Adipose tissue (tissue), 3 donors: ENCODE results near the gene APOBEC4. TPM values are rescaled to one million over a fixed set of nuclear protein-coding genes. Genes with fewer than 3 reads are reported as not detected.
"Not testable (repeated sequence)": the region's sequence is repeated elsewhere in the genome, so short reads cannot be mapped to it uniquely, and the experiment has no call there.

Experiments used
- H3K27ac ChIP-seq: one replicate; pipeline ENCODE4 v1.5.1; 2013; ENCODE audit warnings: low read depth, low read length
- WGBS, 3 donors: extraction: QIAGEN DNeasy Blood & Tissue Kit; methylation state at CpG; one replicate each; pipeline ENCODE4 v1.1.7; 2013; 5-methylcytosine and 5-hydroxymethylcytosine counted together
- polyA plus RNA-seq, 3 donors: library from polyadenylated mRNA; stranded (reverse); fragments of 200-250 nt; gene quantifications; one replicate each; pipeline ENCODE4 v1.2.3, GENCODE V29; 2013
- donor health status: healthy with polysubstance abuse.
- donor health status: Bipolar disorder and iron deficiency.
- donor health status: healthy.

APOBEC4 gene, protein sequence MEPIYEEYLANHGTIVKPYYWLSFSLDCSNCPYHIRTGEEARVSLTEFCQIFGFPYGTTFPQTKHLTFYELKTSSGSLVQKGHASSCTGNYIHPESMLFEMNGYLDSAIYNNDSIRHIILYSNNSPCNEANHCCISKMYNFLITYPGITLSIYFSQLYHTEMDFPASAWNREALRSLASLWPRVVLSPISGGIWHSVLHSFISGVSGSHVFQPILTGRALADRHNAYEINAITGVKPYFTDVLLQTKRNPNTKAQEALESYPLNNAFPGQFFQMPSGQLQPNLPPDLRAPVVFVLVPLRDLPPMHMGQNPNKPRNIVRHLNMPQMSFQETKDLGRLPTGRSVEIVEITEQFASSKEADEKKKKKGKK
- under 1 TPM in 1 of 3 donors, not detected in 2; 0.02 TPM for polyA plus RNA-seq

DNA sequence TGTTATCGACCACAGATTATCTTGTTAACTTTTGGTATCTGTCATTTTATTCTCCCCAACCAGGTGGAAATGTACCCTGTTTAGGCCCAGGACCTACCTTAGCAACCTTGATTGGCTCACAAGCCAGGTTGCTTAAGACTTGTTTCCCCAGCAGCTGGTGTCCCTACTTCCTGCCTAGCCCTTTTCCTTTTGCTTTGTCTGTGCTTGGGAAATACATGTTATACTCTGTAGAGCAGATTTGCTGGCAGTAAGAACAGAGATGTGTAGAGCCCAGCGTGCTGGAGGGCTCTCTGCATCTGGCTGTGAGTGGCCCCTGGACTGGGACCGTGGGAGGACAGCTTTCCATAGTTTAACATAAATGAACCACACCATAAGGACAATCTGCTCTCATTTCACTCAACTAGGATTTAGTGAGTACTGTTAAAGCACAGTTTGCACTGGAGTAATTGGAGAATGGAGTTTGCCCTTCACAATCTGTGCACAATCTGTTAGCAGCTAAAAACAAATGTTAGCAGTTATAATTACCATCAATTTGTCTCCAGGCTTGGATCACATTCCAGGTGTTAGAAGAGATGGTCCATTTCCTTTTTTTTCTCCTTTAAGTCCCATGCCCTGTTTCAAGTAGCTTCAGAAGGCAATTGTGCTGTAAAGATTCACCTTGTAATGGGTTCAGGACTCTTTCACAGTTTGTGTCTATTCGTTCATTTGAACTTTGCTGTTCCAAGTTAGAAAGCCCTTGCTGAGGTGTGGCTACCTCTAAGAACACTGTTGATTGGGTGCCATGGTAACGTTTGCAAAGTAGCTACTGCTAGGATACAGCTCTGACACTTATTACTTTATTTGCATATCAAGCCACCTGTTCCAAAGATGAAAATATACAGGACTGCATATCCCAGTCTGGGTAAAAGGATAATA, at the start of gene APOBEC4:
Gene APOBEC4 (minus strand): TSS at position 770 of the 915 bp plus-strand sequence. CDS start 4,535 bp downstream, outside the sequence.
- 49 to 70% (median 58%) methylated on average over 5 of the region's 5 CpGs for WGBS, 3 donors
- no peak within 1 kb of the TSS for H3K27ac ChIP-seq

DNA sequence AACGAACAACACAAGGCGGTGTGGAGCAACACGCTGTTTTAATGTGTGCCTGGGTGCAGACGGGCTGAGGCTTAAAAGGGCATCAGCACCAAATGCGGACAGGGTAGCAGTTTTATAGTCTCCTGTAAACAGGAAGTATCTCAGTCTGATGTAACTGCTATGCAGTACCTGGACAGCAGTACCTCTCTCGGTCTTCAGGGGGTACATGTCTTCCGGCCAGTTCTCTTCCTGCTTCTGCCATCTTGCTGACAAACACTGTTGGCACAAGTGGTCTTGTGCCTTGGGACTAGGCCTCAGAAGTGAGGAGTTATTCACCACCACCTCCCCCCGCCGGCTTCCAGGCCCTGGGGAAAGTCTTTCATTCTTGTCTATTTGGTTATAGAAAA, 49.7 kb upstream of the APOBEC4 start:
- 97 to 99% (median 99%) methylated on average over 9 of the region's 9 CpGs for WGBS, 3 donors
- no peak overlapping the region for H3K27ac ChIP-seq

DNA sequence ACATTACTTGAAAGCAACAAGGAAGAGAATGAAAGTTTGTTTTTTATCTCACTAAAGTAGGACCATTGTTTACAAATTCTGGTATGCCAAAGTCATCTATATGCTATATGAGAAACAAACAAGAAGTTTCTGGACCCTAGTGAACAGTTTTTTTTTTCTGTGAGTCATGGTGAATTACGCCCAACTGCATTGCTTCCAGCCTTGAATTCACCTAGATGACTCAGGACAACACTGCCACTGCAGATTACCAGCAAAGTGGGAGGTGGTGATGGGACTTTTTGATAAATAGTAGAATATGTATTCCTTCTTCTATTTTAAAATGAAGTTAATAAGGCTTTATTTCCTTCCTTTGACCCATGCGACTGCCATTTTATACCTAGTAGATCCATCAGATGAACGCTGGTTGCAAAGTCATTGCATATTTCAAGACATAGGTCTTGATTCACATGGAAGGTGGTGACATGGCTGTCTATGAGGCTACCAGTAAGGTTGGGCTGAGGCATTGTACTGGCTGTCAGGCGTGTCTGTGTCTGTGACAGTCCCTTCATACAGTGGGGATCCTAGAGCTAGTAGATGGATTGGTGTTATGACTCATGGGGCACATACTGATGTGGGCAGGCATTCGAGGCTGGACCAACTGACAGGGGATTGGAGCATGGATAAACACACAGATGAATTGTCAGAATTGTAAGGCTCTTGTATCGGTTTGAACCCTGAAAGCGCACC, 49.1 kb upstream of the APOBEC4 start:
- H3K27ac ChIP-seq, result no peak overlapping the region
- 88 to 93% (median 92%) methylated on average over 7 of the region's 7 CpGs for WGBS, 3 donors

DNA sequence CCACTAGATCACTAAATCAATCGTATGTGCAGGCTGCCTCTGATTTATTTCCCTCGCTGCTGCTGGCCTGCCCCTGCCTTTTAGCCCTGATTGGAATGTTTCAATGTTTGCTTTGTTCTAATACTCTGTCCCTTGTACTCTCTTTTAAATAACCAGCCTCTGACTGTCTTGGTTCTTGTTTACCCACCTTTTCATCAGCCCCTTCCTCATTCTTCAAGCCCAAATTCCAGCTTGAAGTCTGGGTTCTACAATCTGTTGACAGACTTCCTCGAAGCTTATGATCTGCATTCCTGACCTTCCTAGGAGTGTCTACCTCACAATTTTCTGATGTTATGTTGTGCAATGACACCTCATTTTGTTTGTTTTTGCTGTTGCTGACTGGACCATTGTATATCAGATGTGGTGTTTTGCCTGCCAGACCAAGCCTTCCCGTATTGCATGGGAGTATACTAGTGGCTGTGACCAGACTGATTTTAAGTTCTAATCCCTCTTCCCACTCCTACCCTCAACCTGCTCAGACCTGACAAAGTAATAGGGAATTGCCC, 46.6 kb upstream of the APOBEC4 start:
- whole genome bisulfite sequencing, 3 donors, result 44 to 77% (median 63%) methylated on average over 4 of the region's 4 CpGs
- H3K27ac ChIP-seq, result no peak overlapping the region

DNA sequence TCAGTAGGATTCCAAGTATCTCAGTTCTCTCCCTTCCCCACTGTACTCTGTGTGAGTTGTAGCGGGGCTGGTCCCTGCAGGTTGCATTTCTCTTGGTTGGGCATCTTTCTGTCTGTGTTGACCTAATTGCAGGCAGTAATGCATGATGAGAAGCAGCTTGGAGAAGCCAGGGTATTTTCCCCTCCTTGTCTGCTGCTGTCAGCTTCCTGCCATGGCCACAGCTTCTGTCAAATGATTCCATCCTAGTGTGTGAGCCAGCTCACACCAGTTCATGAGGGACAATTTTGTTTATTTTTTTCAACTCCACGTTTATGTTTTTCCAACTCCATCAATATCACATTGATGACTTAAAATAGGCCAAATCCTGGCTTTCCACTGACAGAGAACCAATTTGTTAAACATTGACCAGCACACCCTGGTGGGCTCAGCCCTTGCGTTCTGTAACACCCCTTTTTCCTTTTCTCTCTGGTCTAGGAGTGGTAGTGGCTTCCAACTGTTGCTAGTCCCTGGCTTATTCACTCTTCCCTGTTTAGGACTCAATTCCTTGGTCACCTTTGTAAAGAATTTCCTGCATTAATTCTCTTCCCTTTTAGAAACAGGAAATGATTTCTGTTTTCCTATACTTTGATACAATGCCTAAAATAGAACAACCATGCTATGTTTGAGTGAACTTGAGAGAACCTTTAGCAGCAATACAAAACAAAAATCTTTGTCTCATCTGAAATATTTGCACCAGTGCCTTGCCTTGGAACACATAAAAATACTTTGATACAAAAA, 44.9 kb upstream of the APOBEC4 start:
- WGBS, 3 donors, result 62 to 85% (median 81%) methylated on average over 3 of the region's 3 CpGs
- no peak overlapping the region for H3K27ac ChIP-seq

DNA sequence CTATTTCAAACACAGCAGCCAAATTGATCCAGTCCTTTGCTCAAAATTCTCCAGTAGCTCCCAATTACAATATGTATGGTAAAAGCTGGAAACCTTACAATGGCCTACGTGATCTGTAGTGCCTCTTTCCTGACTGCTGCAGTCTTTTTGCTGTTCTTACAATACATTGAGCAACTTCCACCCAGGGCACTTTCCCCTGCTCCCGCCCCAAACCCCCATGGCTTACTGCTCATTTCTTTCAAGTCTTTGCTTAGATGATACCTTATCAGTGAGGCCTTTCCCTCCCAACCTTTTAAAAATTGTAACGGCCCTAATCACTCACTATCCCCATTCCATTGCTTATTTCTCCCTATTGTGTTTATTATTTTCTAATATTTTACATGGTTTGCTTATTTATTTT, 43.9 kb upstream of the APOBEC4 start:
- 75 to 79% (median 75%) methylated on average over 3 of the region's 3 CpGs for WGBS, 3 donors
- no peak overlapping the region for H3K27ac ChIP-seq

DNA sequence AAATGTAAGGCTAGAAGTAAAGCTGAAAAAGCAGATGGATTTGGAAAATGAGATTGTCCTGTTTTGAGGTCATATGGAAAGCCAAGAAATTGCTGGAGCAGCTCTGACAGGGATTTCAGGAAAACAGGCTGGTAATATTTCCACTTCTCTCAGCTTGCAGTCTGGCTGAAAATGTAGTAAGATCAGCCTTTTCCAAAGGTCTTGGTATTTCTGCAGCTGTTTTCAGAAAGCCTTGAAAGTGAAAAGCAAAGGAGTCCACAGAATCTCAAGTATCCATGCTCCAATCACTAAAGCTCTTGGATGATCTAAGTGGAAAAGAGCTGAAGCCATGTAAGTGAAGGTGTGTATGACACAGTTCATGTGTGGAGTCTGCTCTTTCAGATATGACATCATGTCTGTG, 41.6 kb upstream of the APOBEC4 start:
- H3K27ac ChIP-seq, result no peak overlapping the region

DNA sequence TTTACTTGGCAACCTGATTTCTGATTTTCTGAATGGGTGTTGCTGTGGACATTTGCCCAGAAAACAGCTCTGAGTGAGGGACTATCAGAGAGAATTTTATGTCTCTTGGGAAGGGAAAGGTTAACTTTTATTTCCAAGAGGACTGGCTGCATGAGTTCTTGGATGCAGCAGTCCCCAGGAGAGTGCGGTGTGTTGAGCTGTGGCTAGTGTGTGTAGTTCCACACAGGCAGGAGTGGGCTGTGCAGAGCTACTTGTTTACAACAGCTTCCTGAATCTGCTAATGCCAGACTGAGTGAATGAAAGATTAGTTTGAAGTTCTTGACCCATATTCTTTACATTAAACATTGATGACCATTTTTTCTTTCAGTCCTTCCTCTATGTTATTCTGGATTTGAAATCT, 41.0 kb upstream of the APOBEC4 start:
- 40 to 59% (median 43%) methylated on average over 1 of the region's 1 CpG for WGBS, 3 donors
- no peak overlapping the region for H3K27ac ChIP-seq

DNA sequence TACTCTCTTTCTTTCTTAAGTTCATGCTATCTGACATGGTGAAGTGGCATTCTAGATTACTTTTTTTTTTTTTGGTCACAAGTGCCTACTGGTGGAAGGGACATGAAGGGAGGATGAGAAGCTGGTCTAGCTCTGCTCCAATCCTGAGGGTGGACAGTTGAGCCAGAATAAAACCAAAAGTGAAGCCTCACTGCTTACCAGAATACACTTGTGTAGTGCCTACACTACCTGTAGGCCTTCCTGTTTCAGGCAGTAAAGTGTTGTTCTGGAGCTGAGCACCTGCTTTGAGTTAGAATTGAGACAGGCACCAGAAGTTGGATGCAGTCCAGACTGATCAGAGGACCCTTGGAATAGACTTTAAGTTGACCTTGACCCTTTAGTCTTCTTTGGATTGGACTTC, 40.4 kb upstream of the APOBEC4 start:
- H3K27ac ChIP-seq, result no peak overlapping the region

DNA sequence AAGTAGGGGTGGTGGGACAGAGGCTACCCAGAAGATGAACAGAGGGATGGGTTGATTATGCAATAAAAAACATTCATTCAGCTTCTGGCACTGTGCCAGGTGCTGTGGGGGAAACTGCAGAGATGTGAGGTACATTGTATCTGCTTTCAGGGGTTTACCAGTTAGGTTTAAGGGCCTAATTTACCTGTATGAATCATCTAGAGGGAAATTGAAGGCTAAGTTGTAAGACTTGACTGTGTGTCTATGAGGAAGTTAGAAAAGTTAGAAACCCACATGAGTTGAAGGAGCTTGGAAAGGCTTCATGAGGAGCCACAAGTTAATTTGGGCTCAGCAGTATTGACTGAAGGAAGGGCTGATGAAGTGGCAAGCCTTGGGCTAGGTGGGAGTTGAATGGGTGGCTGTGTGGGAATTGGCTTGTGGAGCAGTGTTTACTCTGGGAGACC, 36.7 kb upstream of the APOBEC4 start:
- H3K27ac ChIP-seq, result no peak overlapping the region

DNA sequence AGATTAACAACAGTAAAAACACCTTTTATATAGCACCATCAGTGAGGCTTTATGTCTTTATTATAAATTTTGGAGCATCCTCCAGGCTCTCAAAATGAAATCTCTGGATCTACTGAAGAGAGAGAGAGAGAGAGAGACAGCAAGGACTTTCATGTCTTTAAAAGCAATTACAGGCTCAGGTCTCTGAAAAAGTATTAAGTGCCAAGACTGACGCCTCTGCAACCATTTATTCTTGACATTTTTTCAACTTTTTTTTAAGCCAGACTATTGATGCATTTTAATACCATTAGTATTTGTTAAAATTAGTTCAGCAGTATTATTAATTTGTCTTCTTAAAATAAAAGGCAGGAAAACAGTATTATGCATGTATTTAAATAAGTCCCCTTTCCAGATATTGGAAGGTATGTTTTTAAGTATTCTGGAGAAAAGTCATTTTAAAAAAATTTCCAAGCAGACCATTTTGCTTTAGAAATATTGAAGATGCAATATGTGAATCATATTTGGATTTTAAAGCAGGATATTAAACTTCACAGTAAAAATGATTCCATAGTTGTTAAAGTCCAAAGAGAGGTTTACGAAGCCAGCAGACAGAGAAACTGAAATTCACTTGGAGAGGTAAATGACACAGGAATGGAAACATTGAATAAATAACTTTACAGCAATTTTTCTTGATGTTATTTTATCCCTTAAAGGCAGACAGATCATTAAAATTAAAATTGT, 35.4 kb upstream of the APOBEC4 start:
- H3K27ac ChIP-seq, result no peak overlapping the region
- 66 to 76% (median 70%) methylated on average over 2 of the region's 2 CpGs for WGBS, 3 donors

DNA sequence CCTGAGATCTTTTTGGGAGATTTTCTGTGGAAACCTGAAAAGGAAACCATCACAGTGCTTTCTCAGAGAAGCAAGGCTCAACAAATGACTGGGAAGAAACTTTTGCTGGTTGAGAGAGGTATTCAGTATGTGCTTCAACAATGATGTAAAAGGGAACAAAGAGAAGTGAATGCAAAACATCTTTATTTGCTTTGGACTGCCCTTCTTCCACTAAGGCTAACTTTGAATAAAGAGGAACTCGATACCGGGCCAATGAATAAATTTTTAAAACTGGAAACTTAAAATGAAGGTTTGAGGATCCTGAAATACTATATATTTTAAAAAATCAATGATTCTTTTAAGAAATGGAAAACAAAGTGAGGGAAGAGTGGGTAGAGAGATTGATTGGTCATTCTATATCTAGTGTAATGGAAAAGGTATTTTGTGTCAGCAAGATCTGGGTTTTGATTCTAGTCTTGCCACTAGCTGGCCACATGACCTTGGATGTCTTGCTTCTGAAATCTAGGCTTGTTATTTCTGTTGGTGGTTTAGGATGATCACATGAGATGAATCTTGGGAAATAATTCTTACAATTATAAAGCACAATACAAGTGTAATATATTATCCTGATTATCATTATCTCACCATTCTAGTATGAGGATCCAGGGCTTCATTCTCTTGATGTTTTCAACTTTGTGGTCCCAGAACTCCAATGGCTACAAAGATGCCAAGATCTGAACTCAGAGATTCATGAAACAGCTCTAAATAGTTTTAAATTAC, 34.6 kb upstream of the APOBEC4 start:
- WGBS, 3 donors, result 77 to 91% (median 82%) methylated on average over 2 of the region's 2 CpGs
- no peak overlapping the region for H3K27ac ChIP-seq

DNA sequence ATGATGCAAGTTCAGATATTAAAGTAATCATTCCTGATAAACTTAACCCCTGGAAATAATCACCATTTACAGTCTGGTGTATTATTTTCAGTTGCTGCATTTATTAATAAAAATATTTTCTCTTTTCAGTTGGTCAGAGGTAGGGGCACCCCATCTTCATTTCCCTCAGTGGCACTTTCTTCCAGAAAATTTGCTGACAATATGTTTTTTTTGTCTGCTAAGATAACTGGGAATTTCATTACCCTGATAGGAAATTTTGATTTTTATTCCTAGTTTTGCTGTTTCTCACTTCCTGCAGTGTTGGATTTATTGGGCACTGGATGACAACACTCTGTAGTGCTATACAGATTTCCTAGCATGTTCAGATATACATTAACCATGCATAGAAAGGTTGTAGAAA, 33.1 kb upstream of the APOBEC4 start:
- H3K27ac ChIP-seq, result no peak overlapping the region

DNA sequence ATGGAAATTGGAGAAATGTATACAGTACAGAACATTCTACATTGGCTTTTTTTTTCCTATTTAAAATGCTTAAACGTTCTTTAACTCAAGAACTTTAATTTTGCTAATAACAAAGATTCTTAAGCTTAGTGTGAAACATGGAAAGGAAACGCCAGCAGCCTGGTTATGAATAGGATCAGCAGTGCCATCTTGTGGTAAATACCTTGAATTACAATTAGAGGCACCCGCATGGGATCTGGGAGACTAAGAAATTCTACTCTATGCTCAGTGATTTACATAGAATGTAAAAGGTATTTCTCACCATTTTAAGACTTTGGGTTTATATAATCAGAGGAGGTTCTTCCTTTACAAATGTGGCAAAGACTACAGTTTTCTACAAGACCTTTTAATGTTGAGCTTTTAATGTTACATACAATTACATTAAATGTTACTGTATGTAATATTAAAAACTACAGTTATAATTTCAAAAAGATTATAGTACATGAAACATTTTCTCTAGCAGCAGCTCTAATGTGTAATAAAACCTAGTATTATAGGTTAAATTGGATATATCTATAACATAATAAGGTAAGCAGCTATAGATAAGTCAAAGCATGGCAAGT, 32.1 kb upstream of the APOBEC4 start:
- H3K27ac ChIP-seq, result no peak overlapping the region
- 3 to 23% (median 10%) methylated on average over 3 of the region's 3 CpGs for WGBS, 3 donors

DNA sequence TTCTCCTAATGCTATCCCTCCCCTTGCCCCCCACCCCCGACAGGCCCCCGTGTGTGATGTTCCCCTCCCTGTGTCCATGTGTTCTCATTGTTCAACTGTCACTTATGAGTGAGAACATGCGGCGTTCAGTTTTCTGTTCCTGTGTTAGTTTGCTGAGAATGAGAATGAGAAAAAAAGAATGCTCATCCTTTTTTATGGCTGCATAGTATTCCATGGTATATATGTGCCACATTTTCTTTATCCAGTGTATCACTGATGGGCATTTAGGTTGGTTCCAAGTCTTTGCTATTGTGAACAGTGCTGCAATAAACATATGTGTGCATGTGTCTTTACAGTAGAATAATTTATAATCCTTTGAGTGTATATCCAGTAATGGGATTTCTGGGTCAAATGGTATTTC, 26.2 kb upstream of the APOBEC4 start:
- WGBS, 3 donors, result 94 to 99% (median 97%) methylated on average over 4 of the region's 4 CpGs
- not testable (repeated sequence) for H3K27ac ChIP-seq

DNA sequence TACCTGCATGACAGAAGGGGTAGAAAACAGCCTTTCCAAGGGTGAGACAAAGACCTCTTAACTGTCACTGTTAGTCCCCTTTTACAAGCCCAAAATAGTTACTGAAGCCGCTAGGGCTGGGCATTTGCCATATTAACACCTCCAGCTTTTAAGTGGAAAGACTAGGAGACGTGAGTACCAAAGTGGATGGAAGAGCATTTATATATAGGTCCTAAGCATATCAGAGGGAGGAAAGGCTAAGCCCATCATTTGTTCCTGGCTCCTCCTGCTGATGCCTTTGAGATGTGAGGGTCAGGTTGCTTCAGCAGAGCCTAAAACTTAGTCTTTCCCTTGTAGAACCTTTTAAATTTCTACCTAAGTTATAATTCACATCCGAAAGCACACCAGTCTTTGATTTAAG, 25.7 kb upstream of the APOBEC4 start:
- WGBS, 3 donors, result 80 to 95% (median 94%) methylated on average over 3 of the region's 3 CpGs
- no peak overlapping the region for H3K27ac ChIP-seq
